HAP-1 (cell line): ENCODE results near the gene ARHGEF1.
"Not testable (repeated sequence)": the region's sequence is repeated elsewhere in the genome, so short reads cannot be mapped to it uniquely, and the experiment has no call there.

Experiments used
- DNase-seq, 2 experiments: peaks; one replicate each; pipeline ENCODE4 v3.0.0-alpha.2; 2016 to 2020; ENCODE audit warnings: low spot score in 2 of 2
- H3K27me3 ChIP-seq: fragments of 250-450 bp; sonication (Bioruptor Pico); 2 replicates; pipeline ENCODE4 v1.5.1; 2020; ENCODE audit warnings: low read depth, mild to moderate bottlenecking, moderate library complexity
- H3K36me3 ChIP-seq: fragments of 250-450 bp; sonication (Bioruptor Pico); replicated peaks from 2 replicates; pipeline ENCODE4 v1.5.1; 2020; ENCODE audit warnings: mild to moderate bottlenecking
- H3K4me1 ChIP-seq: fragments of 250-450 bp; sonication (Bioruptor Pico); 2 replicates; pipeline ENCODE4 v1.5.1; 2020; ENCODE audit warnings: mild to moderate bottlenecking
- H3K4me3 ChIP-seq: fragments of 250-450 bp; sonication (Bioruptor Pico); 2 replicates; pipeline ENCODE4 v1.5.1; 2020; ENCODE audit warnings: mild to moderate bottlenecking, moderate library complexity
- H3K9me3 ChIP-seq: fragments of 250-450 bp; sonication (Bioruptor Pico); 2 replicates; pipeline ENCODE4 v1.5.1; 2020; ENCODE audit warnings: mild to moderate bottlenecking, moderate library complexity
- in situ Hi-C: fragments of 300-500 bp; cut with MboI; formaldehyde crosslinking; loops from 3 replicates; pipeline ENCODE4 v1.14.3; 2020; ENCODE audit warnings: low sequenced_read_pairs, inconsistent platforms, mixed read lengths

The ARHGEF1 gene

GRCh38 chr19:41868989-41869300 lies 14.0 kb upstream of the ARHGEF1 start:
- peaks cover 79% of the 10 kb centered on the region for H3K36me3 ChIP-seq
- H3K4me3 ChIP-seq, result no peak overlapping the region
- peaks cover 8% of the 10 kb centered on the region; the same call in 1 of the 2 replicates for H3K4me1 ChIP-seq
- H3K9me3 ChIP-seq, result no peaks in the 10 kb centered on the region
- DNase-seq, result no peak
- H3K27me3 ChIP-seq, result no peaks in the 10 kb centered on the region
- in situ Hi-C loops, result no loop called here

- DNase-seq, result no peak
- Histone ChIP-seq H3K4me3 (no peak overlapping the region), H3K27me3 (no peaks in the 10 kb centered on the region), H3K9me3 (no peaks in the 10 kb centered on the region), H3K36me3 (peaks cover 74% of the 10 kb centered on the region), H3K4me1 (peaks cover 4% of the 10 kb centered on the region; the same call in 1 of the 2 replicates)
- in situ Hi-C loops, result no loop called here
Observed at GRCh38 chr19:41869374-41869955, 13.5 kb upstream of the ARHGEF1 start.

- Histone ChIP-seq H3K36me3 (peaks cover 64% of the 10 kb centered on the region), H3K4me1 (no peaks in the 10 kb centered on the region), H3K4me3 (no peak overlapping the region), H3K9me3 (no peaks in the 10 kb centered on the region), H3K27me3 (no peaks in the 10 kb centered on the region)
- no peak for DNase-seq
- in situ Hi-C loops, result no loop called here
Observed at GRCh38 chr19:41870401-41870873, 12.5 kb upstream of the ARHGEF1 start.

- H3K4me1 ChIP-seq, result no peaks in the 10 kb centered on the region
Observed at GRCh38 chr19:41871573-41872383, 11.2 kb upstream of the ARHGEF1 start.

GRCh38 chr19:41872384-41872774 lies 10.6 kb upstream of the ARHGEF1 start:
- H3K36me3 ChIP-seq, result peaks cover 44% of the 10 kb centered on the region
- no peaks in the 10 kb centered on the region for H3K9me3 ChIP-seq
- no peaks in the 10 kb centered on the region for H3K4me1 ChIP-seq
- in situ Hi-C loops, result no loop called here
- H3K27me3 ChIP-seq, result 0 out of 2 replicates have a peak, but pooled peaks cover 3% of the 10 kb centered on the region
- no peak overlapping the region for H3K4me3 ChIP-seq
- DNase-seq, result peak in 1 of 2 experiments; percentile 32

More at GRCh38 chr19:41871573-41872383, 11.2 kb upstream of the ARHGEF1 start:
- H3K4me3 ChIP-seq, result no peak overlapping the region
- H3K36me3 ChIP-seq, result peaks cover 50% of the 10 kb centered on the region
- H3K27me3 ChIP-seq, result no peaks in the 10 kb centered on the region
- DNase-seq, result peak in 1 of 2 experiments; percentile 43
- in situ Hi-C loops, result no loop called here
- no peaks in the 10 kb centered on the region for H3K9me3 ChIP-seq

GRCh38 chr19:41872775-41873647 lies 10.0 kb upstream of the ARHGEF1 start:
- Histone ChIP-seq H3K4me3 (no peak overlapping the region), H3K4me1 (no peaks in the 10 kb centered on the region), H3K36me3 (peaks cover 38% of the 10 kb centered on the region), H3K9me3 (no peaks in the 10 kb centered on the region), H3K27me3 (0 out of 2 replicates have a peak, but pooled peaks cover 10% of the 10 kb centered on the region)
- in situ Hi-C loops, result no loop called here
- peak; percentile 67 to 89 for DNase-seq

- H3K4me1 ChIP-seq, H3K4me3 ChIP-seq, DNase-seq, in situ Hi-C loops, H3K9me3 ChIP-seq: not testable (repeated sequence)
- Histone ChIP-seq H3K36me3 (peaks cover 10% of the 10 kb centered on the region), H3K27me3 (0 out of 2 replicates have a peak, but pooled peaks cover 10% of the 10 kb centered on the region)
Observed at GRCh38 chr19:41875973-41876372, 7.0 kb upstream of the ARHGEF1 start.

- Histone ChIP-seq H3K36me3 (no peaks in the 10 kb centered on the region), H3K9me3 (no peaks in the 10 kb centered on the region), H3K27me3 (0 out of 2 replicates have a peak, but pooled peaks cover 10% of the 10 kb centered on the region), H3K4me3 (no peak within 1 kb of the TSS), H3K4me1 (no peaks in the 10 kb centered on the region)
- in situ Hi-C loops, result no loop called here
- DNase-seq, result no peak
Observed at GRCh38 chr19:41876847-41877832, 5.8 kb upstream of the ARHGEF1 start, which contains the start of gene CD79A. Gene CD79A, plus strand, starts transcription at chr19:41877279. Its CDS starts 26 bp downstream, at chr19:41877305.

- DNase-seq, result no peak
- no peaks in the 10 kb centered on the region for H3K9me3 ChIP-seq
- H3K4me3 ChIP-seq, result no peak overlapping the region
- H3K27me3 ChIP-seq, result 0 out of 2 replicates have a peak, but pooled peaks cover 10% of the 10 kb centered on the region
- in situ Hi-C loops, result no loop called here
- H3K36me3 ChIP-seq, result no peaks in the 10 kb centered on the region
- H3K4me1 ChIP-seq, result no peaks in the 10 kb centered on the region
Observed at GRCh38 chr19:41877916-41878905, 4.8 kb upstream of the ARHGEF1 start.

GRCh38 chr19:41879080-41879479 lies 3.9 kb upstream of the ARHGEF1 start:
- H3K27me3 ChIP-seq, result 0 out of 2 replicates have a peak, but pooled peaks cover 10% of the 10 kb centered on the region
- peaks cover 4% of the 10 kb centered on the region for H3K4me1 ChIP-seq
- no peaks in the 10 kb centered on the region for H3K9me3 ChIP-seq
- in situ Hi-C loops, result no loop called here
- DNase-seq, result no peak
- H3K4me3 ChIP-seq, result no peak overlapping the region
- no peaks in the 10 kb centered on the region for H3K36me3 ChIP-seq

- no peaks in the 10 kb centered on the region for H3K9me3 ChIP-seq
- peaks cover 6% of the 10 kb centered on the region for H3K4me1 ChIP-seq
- 0 out of 2 replicates have a peak, but pooled peaks cover 10% of the 10 kb centered on the region for H3K27me3 ChIP-seq
- H3K36me3 ChIP-seq, result no peaks in the 10 kb centered on the region; the same call in 1 of the 2 replicates
- in situ Hi-C loops, result no loop called here
- no peak overlapping the region for H3K4me3 ChIP-seq
- no peak for DNase-seq
Observed at GRCh38 chr19:41879670-41880328, 3.2 kb upstream of the ARHGEF1 start.
